Neural progenitor cell (in vitro differentiated cells): ENCODE measurements around the gene ACAP1. TPM values are rescaled to one million over a fixed set of nuclear protein-coding genes. Genes with fewer than 3 reads are reported as not detected.

ENCODE experiments used
- DNase-seq: peaks from one replicate; pipeline ENCODE4 v3.0.0-alpha.2; 2016; ENCODE audit warnings: low spot score
- H2AFZ ChIP-seq: fragments of 200-600 bp; sonication (generic); replicated peaks from 2 replicates; pipeline ENCODE4 v1.6.1; 2016; ENCODE audit warnings: antibody characterized with exemption
- H3F3A ChIP-seq: fragments of 200-600 bp; sonication (generic); 2 replicates; pipeline ENCODE4 v1.6.1; 2016; ENCODE audit warnings: antibody characterized with exemption, low read depth
- H3K27ac ChIP-seq: fragments of 200-600 bp; sonication (generic); 2 replicates; pipeline ENCODE4 v1.5.1; 2016; ENCODE audit warnings: mild to moderate bottlenecking
- H3K27me3 ChIP-seq: fragments of 200-600 bp; sonication (generic); 2 replicates; pipeline ENCODE4 v1.6.1; 2016; ENCODE audit warnings: mild to moderate bottlenecking, moderate library complexity
- H3K36me3 ChIP-seq: fragments of 200-600 bp; sonication (generic); 2 replicates; pipeline ENCODE4 v1.5.1; 2016
- H3K4me1 ChIP-seq: fragments of 200-600 bp; sonication (generic); 2 replicates; pipeline ENCODE4 v1.6.1; 2016; ENCODE audit warnings: mixed run types
- H3K4me2 ChIP-seq: fragments of 200-600 bp; sonication (generic); 2 replicates; pipeline ENCODE4 v1.6.1; 2016
- H3K4me3 ChIP-seq: fragments of 200-600 bp; sonication (generic); 2 replicates; pipeline ENCODE4 v1.5.1; 2016
- H3K79me2 ChIP-seq: fragments of 200-600 bp; sonication (generic); 2 replicates; pipeline ENCODE4 v1.6.1; 2016; ENCODE audit warnings: low read depth
- H3K9ac ChIP-seq: fragments of 200-600 bp; sonication (generic); 2 replicates; pipeline ENCODE4 v1.6.1; 2016
- H3K9me3 ChIP-seq: fragments of 200-600 bp; sonication (generic); 2 replicates; pipeline ENCODE4 v1.5.1; 2016; ENCODE audit warnings: low read depth
- H4K20me1 ChIP-seq: fragments of 200-600 bp; sonication (generic); 2 replicates; pipeline ENCODE4 v1.6.1; 2016; ENCODE audit warnings: low read depth
- H3K27ac Mint-ChIP-seq: 3 replicates; pipeline ENCODE4 v1.8.0; 2021; ENCODE audit warnings: mixed read lengths
- H3K27me3 Mint-ChIP-seq: 2 replicates; pipeline ENCODE4 v1.8.0; 2022; ENCODE audit warnings: low read depth, mild to moderate bottlenecking, inconsistent platforms, moderate library complexity, mixed read lengths; ENCODE audit not compliant: insufficient read depth
- H3K36me3 Mint-ChIP-seq: 3 replicates; pipeline ENCODE4 v1.8.0; 2021; ENCODE audit warnings: mixed read lengths
- H3K4me1 Mint-ChIP-seq: 3 replicates; pipeline ENCODE4 v1.8.0; 2021; ENCODE audit warnings: mixed read lengths
- H3K4me3 Mint-ChIP-seq: 3 replicates; pipeline ENCODE4 v1.8.0; 2021; ENCODE audit warnings: mild to moderate bottlenecking, moderate library complexity, mixed read lengths
- H3K9me3 Mint-ChIP-seq: 3 replicates; pipeline ENCODE4 v1.8.0; 2020; ENCODE audit warnings: mixed read lengths
- CTCF ChIP-seq: fragments of 200-600 bp; sonication (generic); IDR thresholded peaks from 2 replicates; pipeline ENCODE4 v1.5.1; 2017; ENCODE audit warnings: antibody characterized with exemption, mild to moderate bottlenecking
- EZH2 ChIP-seq: fragments of 200-600 bp; sonication (generic); IDR thresholded peaks from 2 replicates; pipeline ENCODE4 v1.6.1; 2017; ENCODE audit warnings: antibody characterized with exemption, mild to moderate bottlenecking, moderate library complexity
- EZH2phosphoT487 ChIP-seq: fragments of 200-600 bp; sonication (generic); IDR thresholded peaks from 2 replicates; pipeline ENCODE4 v1.6.1; 2017; ENCODE audit warnings: antibody characterized with exemption
- total RNA-seq: library from RNA; depleted of rRNA; stranded (reverse); fragments of >200 nt; gene quantifications from 2 replicates; pipeline ENCODE4 v1.2.3, GENCODE V29; 2015; ENCODE audit warnings: low replicate concordance

The ACAP1 gene
- total RNA-seq: 0.65 and 2.7 TPM in 2 replicates

- peak within 1 kb of the TSS; percentile 58 for H3K4me3 Mint-ChIP-seq
- no peak within 1 kb of the TSS for H3K27ac ChIP-seq
These were observed at the start of gene ACAP1 for GRCh38 chr17:7336240-7337175. Gene ACAP1 (plus strand): TSS chr17:7336529. CDS start chr17:7336735, 206 bp downstream.

GRCh38 chr17:7289256-7290032 is 46.9 kb upstream of the ACAP1 start:
- Mint-ChIP-seq H3K27me3 (peaks cover 12% of the 10 kb centered on the region), H3K4me3 (no peak overlapping the region), H3K36me3 (peaks cover 1% of the 10 kb centered on the region), H3K9me3 (peaks cover 2% of the 10 kb centered on the region), H3K4me1 (peaks cover 11% of the 10 kb centered on the region), H3K27ac (no peak overlapping the region)
- H4K20me1 ChIP-seq: peaks cover 5% of the 10 kb centered on the region
- H3K27ac ChIP-seq: no peak overlapping the region
- no peaks in the 10 kb centered on the region for H3K79me2 ChIP-seq
- no peak overlapping the region for H3K4me3 ChIP-seq
- H3K4me1 ChIP-seq: peaks cover 7% of the 10 kb centered on the region
- no peak overlapping the region for H2AFZ ChIP-seq
- no peak for TF ChIP-seq EZH2
- TF ChIP-seq EZH2phosphoT487: no peak
- TF ChIP-seq CTCF: no peak
- peaks cover 15% of the 10 kb centered on the region for H3F3A ChIP-seq
- no peak overlapping the region for H3K9ac ChIP-seq
- H3K9me3 ChIP-seq: no peaks in the 10 kb centered on the region
- H3K36me3 ChIP-seq: no peaks in the 10 kb centered on the region
- peaks cover 39% of the 10 kb centered on the region for H3K27me3 ChIP-seq
- no peak overlapping the region for H3K4me2 ChIP-seq
- no peak for DNase-seq

More at GRCh38 chr17:7336240-7337175, at the start of gene ACAP1:
- Mint-ChIP-seq H3K4me1 (peaks cover 14% of the 10 kb centered on the region), H3K27ac (peak within 1 kb of the TSS; percentile 72), H3K9me3 (no peaks in the 10 kb centered on the region), H3K27me3 (peaks cover 7% of the 10 kb centered on the region), H3K36me3 (no peaks in the 10 kb centered on the region)
- peaks cover 7% of the 10 kb centered on the region for H3K4me1 ChIP-seq
- no peak for TF ChIP-seq EZH2phosphoT487
- TF ChIP-seq CTCF: no peak
- TF ChIP-seq EZH2: no peak
- H4K20me1 ChIP-seq: no peaks in the 10 kb centered on the region
- H3K4me3 ChIP-seq: no peak within 1 kb of the TSS
- H3K9me3 ChIP-seq: no peaks in the 10 kb centered on the region
- no peak within 1 kb of the TSS for H3K9ac ChIP-seq
- H3K79me2 ChIP-seq: no peaks in the 10 kb centered on the region
- peak within 1 kb of the TSS; percentile 96 for H2AFZ ChIP-seq
- peaks cover 12% of the 10 kb centered on the region for H3F3A ChIP-seq
- H3K27me3 ChIP-seq: no peaks in the 10 kb centered on the region
- H3K36me3 ChIP-seq: no peaks in the 10 kb centered on the region
- no peak for DNase-seq
- H3K4me2 ChIP-seq: peak within 1 kb of the TSS; percentile 42

- TF ChIP-seq EZH2phosphoT487: no peak
- no peak for TF ChIP-seq EZH2
- TF ChIP-seq CTCF: no peak
- no peaks in the 10 kb centered on the region for H3K79me2 ChIP-seq
- Mint-ChIP-seq H3K36me3 (peaks cover 1% of the 10 kb centered on the region), H3K4me1 (peaks cover 12% of the 10 kb centered on the region), H3K27ac (no peak overlapping the region), H3K4me3 (no peak overlapping the region), H3K9me3 (peaks cover 2% of the 10 kb centered on the region), H3K27me3 (peaks cover 13% of the 10 kb centered on the region)
- no peak overlapping the region for H3K9ac ChIP-seq
- no peak for DNase-seq
- no peak overlapping the region for H3K4me2 ChIP-seq
- no peaks in the 10 kb centered on the region for H3K36me3 ChIP-seq
- no peak overlapping the region for H3K27ac ChIP-seq
- H3K4me1 ChIP-seq: peaks cover 7% of the 10 kb centered on the region
- peaks cover 21% of the 10 kb centered on the region for H3F3A ChIP-seq
- H2AFZ ChIP-seq: no peak overlapping the region
- H4K20me1 ChIP-seq: peaks cover 5% of the 10 kb centered on the region
- no peaks in the 10 kb centered on the region for H3K9me3 ChIP-seq
- no peak overlapping the region for H3K4me3 ChIP-seq
- H3K27me3 ChIP-seq: peaks cover 47% of the 10 kb centered on the region
These were observed 46.2 kb upstream of the ACAP1 start for GRCh38 chr17:7290166-7290565.
